ENCODE data around the gene CHRDL2. TPM values are rescaled to one million over a fixed set of nuclear protein-coding genes. Genes with fewer than 3 reads are reported as not detected.

Gene CHRDL2
- total and polyA plus RNA-seq, 2 donors (not counting 1 experiment from before 2014, with no cell fraction given) = not detected

DNA sequence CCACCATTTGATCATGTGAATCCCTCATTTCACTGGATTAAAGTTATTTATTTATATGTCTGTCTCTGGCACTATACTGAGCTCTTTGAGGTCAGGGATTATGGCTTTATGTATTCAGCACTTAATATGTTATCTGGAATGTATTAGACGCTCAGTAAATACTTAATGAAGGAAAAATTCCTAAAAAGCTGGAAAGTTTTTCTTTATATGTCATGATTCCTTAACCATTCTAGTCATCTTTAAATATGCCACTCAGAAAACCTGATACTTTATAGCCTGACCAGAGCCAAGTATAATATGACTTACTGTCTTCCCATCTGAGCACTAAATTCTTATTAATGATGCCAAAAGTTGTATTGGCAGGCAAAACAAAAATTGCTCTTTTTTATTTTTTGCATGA is 44.5 kb upstream of the CHRDL2 start:
- Histone ChIP-seq H3K4me2 (ENCODE audit: extremely low read depth, insufficient read depth, low read length) (no peak overlapping the region), H4K20me1 (ENCODE audit: control insufficient read depth, extremely low read depth, insufficient read depth, low read length) (peaks cover 3% of the 10 kb centered on the region), H2AFZ (ENCODE audit: low read length) (no peak overlapping the region), H3K4me3 (replicated peaks in 1 of 4; ENCODE audit: control extremely low read depth in 1 of 4, insufficient read depth in 1 of 4, low read depth in 3 of 4, low read length in 4 of 4) (no peak overlapping the region), H3K36me3 (ENCODE audit: control insufficient read depth, insufficient read depth, low read length) (no peaks in the 10 kb centered on the region), H3K27me3 (ENCODE audit: control insufficient read depth, insufficient read depth, low read length) (no peaks in the 10 kb centered on the region), H3K9ac (ENCODE audit: insufficient read depth, low read length) (no peak overlapping the region), H3K27ac (ENCODE audit: insufficient read depth, low read length) (no peak overlapping the region), H3K4me1 (ENCODE audit: control insufficient read depth, extremely low read depth, insufficient read depth, low read length) (peaks cover 3% of the 10 kb centered on the region), H3K79me2 (ENCODE audit: control insufficient read depth, insufficient read depth, low read length) (peaks cover 84% of the 10 kb centered on the region), H3K9me3 (ENCODE audit: control insufficient read depth, insufficient read depth, low read depth, low read length) (no peaks in the 10 kb centered on the region)
- DNase-seq (ENCODE audit: low read depth in 2 of 2) = no peak
- TF ChIP-seq, protein P1, sequence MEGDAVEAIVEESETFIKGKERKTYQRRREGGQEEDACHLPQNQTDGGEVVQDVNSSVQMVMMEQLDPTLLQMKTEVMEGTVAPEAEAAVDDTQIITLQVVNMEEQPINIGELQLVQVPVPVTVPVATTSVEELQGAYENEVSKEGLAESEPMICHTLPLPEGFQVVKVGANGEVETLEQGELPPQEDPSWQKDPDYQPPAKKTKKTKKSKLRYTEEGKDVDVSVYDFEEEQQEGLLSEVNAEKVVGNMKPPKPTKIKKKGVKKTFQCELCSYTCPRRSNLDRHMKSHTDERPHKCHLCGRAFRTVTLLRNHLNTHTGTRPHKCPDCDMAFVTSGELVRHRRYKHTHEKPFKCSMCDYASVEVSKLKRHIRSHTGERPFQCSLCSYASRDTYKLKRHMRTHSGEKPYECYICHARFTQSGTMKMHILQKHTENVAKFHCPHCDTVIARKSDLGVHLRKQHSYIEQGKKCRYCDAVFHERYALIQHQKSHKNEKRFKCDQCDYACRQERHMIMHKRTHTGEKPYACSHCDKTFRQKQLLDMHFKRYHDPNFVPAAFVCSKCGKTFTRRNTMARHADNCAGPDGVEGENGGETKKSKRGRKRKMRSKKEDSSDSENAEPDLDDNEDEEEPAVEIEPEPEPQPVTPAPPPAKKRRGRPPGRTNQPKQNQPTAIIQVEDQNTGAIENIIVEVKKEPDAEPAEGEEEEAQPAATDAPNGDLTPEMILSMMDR (conservative IDR thresholded peaks at IDR 0.05 in 1 of 2, IDR thresholded peaks at IDR 0.05 in 1 of 2; ENCODE audit: low read depth in 1 of 2, low read length in 2 of 2) = no peak
- no peak for TF ChIP-seq EZH2 (IDR thresholded peaks at IDR 0.05; ENCODE audit: low read length, missing control alignments)

DNA sequence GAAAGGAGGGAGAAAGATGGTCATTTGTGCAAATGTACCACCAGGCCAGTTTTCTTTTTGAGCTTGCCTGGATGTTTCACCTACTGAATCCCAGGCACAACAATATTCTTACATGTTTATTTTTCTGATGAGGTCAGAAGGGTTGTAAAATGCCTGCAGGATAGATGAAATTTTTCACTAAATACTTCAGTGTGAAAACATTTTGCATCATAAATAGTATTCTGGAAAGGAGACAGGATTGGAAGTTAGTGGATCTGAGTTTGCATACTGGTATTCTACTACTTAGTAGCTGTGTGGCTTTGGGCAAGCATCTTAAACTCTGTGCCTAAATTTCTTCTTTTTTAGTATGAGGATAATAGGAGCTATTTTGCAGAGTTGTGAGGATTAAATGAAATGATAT is 42.2 kb upstream of the CHRDL2 start:
- peaks cover 3% of the 10 kb centered on the region for H4K20me1 ChIP-seq (ENCODE audit: control insufficient read depth, extremely low read depth, insufficient read depth, low read length)
- no peak overlapping the region for H3K4me3 ChIP-seq (replicated peaks in 1 of 4; ENCODE audit: control extremely low read depth in 1 of 4, insufficient read depth in 1 of 4, low read depth in 3 of 4, low read length in 4 of 4)
- no peaks in the 10 kb centered on the region for H3K36me3 ChIP-seq (ENCODE audit: control insufficient read depth, insufficient read depth, low read length)
- no peak overlapping the region for H3K27ac ChIP-seq (ENCODE audit: insufficient read depth, low read length)
- H2AFZ ChIP-seq (ENCODE audit: low read length) = no peak overlapping the region
- H3K79me2 ChIP-seq (ENCODE audit: control insufficient read depth, insufficient read depth, low read length) = peaks cover 80% of the 10 kb centered on the region
- TF ChIP-seq, protein P1 (conservative IDR thresholded peaks at IDR 0.05 in 1 of 2, IDR thresholded peaks at IDR 0.05 in 1 of 2; ENCODE audit: low read depth in 1 of 2, low read length in 2 of 2) = no peak
- TF ChIP-seq EZH2 (IDR thresholded peaks at IDR 0.05; ENCODE audit: low read length, missing control alignments) = no peak
- no peak overlapping the region for H3K9ac ChIP-seq (ENCODE audit: insufficient read depth, low read length)
- peaks cover 3% of the 10 kb centered on the region for H3K4me1 ChIP-seq (ENCODE audit: control insufficient read depth, extremely low read depth, insufficient read depth, low read length)
- no peak overlapping the region for H3K4me2 ChIP-seq (ENCODE audit: extremely low read depth, insufficient read depth, low read length)
- DNase-seq (ENCODE audit: low read depth in 2 of 2) = peak in 1 of 2 donors; percentile 20
- no peaks in the 10 kb centered on the region for H3K27me3 ChIP-seq (ENCODE audit: control insufficient read depth, insufficient read depth, low read length)
- H3K9me3 ChIP-seq (ENCODE audit: control insufficient read depth, insufficient read depth, low read depth, low read length) = no peaks in the 10 kb centered on the region

DNA sequence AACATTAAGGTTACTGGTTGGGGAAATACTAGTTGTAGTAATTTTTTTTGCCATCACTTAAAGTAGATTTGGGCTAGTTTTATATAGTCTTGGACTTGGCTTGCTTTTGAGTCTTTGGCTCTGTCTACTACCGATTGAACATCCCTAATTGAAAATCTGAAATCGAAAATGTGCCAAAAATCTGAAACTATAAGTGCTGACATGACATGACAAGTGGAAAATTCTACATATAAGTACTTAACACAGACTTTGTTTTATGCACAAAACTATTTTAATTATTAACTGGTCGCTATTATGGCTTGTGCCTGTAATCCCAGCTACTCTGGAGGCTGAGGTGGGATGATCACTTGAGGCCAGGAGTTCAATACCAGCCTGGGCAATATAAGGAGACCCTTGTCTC is 39.9 kb upstream of the CHRDL2 start:
- Histone ChIP-seq H3K27ac (ENCODE audit: insufficient read depth, low read length) (no peak overlapping the region), H3K9ac (ENCODE audit: insufficient read depth, low read length) (no peak overlapping the region), H3K27me3 (ENCODE audit: control insufficient read depth, insufficient read depth, low read length) (no peaks in the 10 kb centered on the region), H3K36me3 (ENCODE audit: control insufficient read depth, insufficient read depth, low read length) (no peaks in the 10 kb centered on the region), H3K79me2 (ENCODE audit: control insufficient read depth, insufficient read depth, low read length) (peaks cover 65% of the 10 kb centered on the region), H3K4me3 (replicated peaks in 1 of 4; ENCODE audit: control extremely low read depth in 1 of 4, insufficient read depth in 1 of 4, low read depth in 3 of 4, low read length in 4 of 4) (no peak overlapping the region), H3K4me2 (ENCODE audit: extremely low read depth, insufficient read depth, low read length) (no peak overlapping the region), H4K20me1 (ENCODE audit: control insufficient read depth, extremely low read depth, insufficient read depth, low read length) (peaks cover 3% of the 10 kb centered on the region), H3K4me1 (ENCODE audit: control insufficient read depth, extremely low read depth, insufficient read depth, low read length) (no peaks in the 10 kb centered on the region), H3K9me3 (ENCODE audit: control insufficient read depth, insufficient read depth, low read depth, low read length) (no peaks in the 10 kb centered on the region), H2AFZ (ENCODE audit: low read length) (no peak overlapping the region)
- no peak for DNase-seq (ENCODE audit: low read depth in 2 of 2)
- no peak for TF ChIP-seq EZH2 (IDR thresholded peaks at IDR 0.05; ENCODE audit: low read length, missing control alignments)
- TF ChIP-seq, protein P1 (conservative IDR thresholded peaks at IDR 0.05 in 1 of 2, IDR thresholded peaks at IDR 0.05 in 1 of 2; ENCODE audit: low read depth in 1 of 2, low read length in 2 of 2) = no peak
